NT2/D1 (cell line): ENCODE measurements around the gene DEPDC4.

Experiments
- SUZ12 ChIP-seq: IDR thresholded peaks from 2 replicates; pipeline ENCODE4 v1.6.1; 2011; ENCODE audit not compliant: insufficient read length, insufficient read depth; ENCODE audit errors: extremely low read depth
- ZNF274 ChIP-seq: IDR thresholded peaks from 2 replicates; pipeline ENCODE4 v1.6.1; 2011; ENCODE audit warnings: mild to moderate bottlenecking, low read depth, low read length

DNA sequence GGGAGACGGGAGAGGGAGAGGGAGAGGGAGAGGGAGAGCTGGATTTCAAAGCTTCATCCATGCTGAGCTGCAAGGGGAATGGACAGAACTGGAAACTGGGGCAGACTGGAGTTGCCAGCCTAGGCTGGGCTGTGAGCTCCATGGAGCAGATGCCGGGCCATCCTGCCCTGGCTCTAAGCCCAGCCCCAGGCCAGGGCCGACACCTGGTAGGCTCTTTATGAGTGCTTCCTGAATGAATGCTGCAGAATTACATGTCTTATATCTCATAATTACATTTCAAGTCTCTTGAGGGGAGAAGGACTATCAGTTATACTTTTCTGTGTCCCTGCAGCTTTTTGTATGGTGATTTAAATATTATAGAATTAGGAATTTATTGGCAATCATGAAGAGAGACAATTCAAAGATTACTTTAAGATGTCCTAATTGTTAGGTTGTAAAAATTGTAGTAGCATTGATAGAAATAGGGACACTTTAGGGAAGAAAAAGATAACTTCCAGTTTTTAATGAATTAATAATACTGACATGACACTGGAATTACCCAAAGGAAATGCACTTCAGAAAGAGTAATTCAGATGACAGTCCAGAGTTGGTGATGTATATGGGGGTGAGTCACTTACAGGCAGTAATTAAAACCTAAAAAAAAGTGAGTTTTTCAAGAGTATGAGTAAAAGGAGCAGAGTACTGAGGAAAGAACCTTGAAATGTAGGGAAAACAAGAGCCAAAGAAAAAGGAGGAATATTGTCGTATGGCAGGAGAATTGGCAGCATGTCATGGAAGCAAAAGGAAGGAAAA, 29.1 kb upstream of the DEPDC4 start:
- TF ChIP-seq SUZ12 = no peak
- no peak for TF ChIP-seq ZNF274
